Retinal pigment epithelial cell (primary cell): ENCODE results near the gene AGK.

Experiments used
- DNase-seq: peaks from one replicate; pipeline ENCODE4 v3.0.0-alpha.2; 2010; ENCODE audit warnings: low read depth
- H3K4me3 ChIP-seq: 2 replicates; pipeline ENCODE4 v1.5.1; 2011; ENCODE audit warnings: mild to moderate bottlenecking, low read length, control low read depth, moderate library complexity
- TF ChIP-seq, protein P1 (sequence below): conservative IDR thresholded peaks from 2 replicates; pipeline ENCODE4 v1.5.1; 2011; ENCODE audit warnings: low read depth, low read length, control low read depth, inconsistent platforms

AGK gene

DNA sequence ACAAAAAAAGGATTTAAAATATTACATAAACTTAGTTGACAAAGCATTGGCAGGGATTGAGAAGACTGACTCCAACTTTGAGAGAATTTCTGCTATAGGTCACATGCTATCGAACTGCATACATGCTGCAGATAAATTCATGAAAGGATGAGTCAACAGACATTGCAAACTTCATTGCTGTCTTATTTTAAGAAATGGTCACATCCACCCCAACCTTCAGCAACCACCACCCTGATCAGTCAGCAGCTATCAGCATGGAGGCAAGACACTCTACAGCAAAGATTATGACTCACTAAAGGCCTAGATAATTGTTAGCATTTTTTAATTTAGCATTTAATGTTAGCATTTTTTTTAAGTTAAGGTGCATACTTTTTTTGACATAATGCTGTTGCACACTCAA lies 73.6 kb downstream of the AGK start:
- no peak for DNase-seq
- no peak overlapping the region for H3K4me3 ChIP-seq
- TF ChIP-seq, protein P1, sequence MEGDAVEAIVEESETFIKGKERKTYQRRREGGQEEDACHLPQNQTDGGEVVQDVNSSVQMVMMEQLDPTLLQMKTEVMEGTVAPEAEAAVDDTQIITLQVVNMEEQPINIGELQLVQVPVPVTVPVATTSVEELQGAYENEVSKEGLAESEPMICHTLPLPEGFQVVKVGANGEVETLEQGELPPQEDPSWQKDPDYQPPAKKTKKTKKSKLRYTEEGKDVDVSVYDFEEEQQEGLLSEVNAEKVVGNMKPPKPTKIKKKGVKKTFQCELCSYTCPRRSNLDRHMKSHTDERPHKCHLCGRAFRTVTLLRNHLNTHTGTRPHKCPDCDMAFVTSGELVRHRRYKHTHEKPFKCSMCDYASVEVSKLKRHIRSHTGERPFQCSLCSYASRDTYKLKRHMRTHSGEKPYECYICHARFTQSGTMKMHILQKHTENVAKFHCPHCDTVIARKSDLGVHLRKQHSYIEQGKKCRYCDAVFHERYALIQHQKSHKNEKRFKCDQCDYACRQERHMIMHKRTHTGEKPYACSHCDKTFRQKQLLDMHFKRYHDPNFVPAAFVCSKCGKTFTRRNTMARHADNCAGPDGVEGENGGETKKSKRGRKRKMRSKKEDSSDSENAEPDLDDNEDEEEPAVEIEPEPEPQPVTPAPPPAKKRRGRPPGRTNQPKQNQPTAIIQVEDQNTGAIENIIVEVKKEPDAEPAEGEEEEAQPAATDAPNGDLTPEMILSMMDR, result no peak

DNA sequence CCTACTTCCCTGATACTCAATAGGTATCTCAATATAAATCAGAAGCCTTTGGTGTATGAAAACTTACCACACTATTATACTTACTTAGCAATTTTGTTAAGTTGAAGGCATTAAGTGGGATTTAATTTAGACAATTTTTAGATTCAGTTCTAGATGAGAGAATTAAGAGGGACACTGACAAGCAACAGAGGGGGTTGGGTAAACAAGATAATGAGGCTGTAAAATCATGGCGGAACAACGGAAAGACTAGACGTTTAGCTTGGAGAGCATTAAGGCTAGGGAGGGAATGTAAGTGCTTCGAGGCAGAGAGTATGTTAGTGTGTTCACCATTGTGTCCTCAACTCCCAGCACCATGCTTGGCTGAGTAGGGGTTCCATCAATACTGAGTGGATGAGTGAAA lies 79.4 kb downstream of the AGK start:
- DNase-seq, result no peak
- no peak overlapping the region for H3K4me3 ChIP-seq
- TF ChIP-seq, protein P1, result no peak

DNA sequence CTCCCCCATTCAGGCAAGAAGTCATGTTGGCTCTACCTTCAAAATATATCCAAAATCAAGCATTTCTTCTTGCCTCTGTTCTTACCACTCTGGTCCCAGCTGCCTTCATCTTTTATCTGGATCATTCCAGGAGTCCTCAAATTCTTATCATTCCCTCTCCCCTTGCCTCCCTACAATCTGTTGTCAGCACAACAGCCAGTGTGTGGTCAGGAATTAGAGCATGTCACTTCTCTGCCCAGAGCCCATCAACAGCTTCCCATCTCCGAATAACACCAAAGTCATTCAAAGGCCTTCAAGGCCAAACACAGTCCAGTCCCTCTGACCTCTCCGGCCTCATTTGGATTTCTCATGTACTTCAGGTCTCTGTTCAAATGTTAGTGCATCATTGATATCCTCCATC lies 80.3 kb downstream of the AGK start:
- TF ChIP-seq, protein P1, result no peak
- no peak overlapping the region for H3K4me3 ChIP-seq
- DNase-seq, result no peak

DNA sequence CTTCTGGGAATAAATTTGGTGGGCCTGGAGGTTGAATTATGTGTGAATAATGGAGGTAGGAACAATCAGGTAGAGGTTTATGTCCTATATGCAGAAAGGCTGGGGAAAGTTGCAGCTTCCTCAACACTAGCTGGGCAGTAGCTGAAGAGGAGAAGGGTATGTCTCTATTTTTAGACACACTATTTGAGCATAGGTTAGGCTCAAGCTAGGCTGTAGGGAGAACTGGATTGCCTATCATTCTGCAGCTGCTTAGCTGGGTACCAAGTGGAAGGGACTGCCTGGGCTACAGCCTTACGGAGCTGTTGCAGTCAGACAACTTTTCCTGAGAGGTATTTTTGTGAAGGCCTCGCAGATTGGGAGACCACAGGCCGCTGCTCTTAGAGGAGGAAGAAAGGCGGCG lies 82.9 kb downstream of the AGK start:
- no peak overlapping the region for H3K4me3 ChIP-seq
- DNase-seq, result no peak
- TF ChIP-seq, protein P1, result no peak

DNA sequence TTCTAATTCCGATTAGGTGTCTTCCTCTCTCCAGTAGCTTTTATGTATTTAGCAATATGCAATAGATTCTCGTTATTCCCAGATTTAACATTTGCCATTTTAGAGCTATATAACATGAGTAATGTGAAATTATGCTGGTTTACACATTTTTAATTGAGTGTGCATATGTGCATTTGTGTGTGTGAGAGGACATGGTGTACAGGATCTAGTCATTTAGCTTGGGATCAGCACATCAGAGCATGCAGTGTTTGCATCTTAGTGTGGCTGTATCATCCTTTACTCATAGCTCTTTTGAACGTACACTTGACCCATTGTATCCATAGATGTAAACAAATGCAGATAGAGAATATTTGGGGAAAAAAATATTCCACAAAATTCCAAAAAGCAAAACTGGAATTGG lies 84.8 kb downstream of the AGK start:
- TF ChIP-seq, protein P1, result no peak
- H3K4me3 ChIP-seq, result no peak overlapping the region
- DNase-seq, result no peak

DNA sequence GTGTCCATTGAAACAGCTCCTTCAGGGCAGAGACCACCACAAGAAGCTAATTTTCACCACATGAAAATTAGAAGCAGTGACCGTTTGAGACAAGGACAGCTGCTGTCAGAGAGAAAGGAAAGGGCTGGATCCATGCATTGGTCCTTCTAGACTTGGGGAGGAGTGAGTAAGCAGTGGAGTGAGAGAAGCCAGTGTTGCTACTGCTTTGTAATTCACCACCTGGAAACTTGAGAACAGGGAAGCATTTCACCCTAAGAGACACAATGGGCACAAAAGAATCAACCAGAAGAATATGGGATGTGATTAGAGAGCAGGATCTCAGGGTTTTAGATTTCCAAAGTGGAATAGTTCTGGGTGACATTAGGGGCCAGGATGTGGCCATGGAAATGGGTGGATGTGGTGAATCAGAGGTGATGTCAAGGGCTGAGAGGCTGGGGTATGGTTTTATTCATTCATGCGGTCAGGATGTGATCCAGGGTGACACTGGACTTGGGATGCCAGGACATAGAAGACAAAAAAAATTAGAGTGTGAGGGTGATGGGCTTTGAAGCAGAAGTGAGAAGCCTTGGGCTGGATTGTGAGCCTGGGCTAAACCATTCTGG lies 89.1 kb downstream of the AGK start:
- DNase-seq, result no peak
- TF ChIP-seq, protein P1, result no peak
- no peak overlapping the region for H3K4me3 ChIP-seq

DNA sequence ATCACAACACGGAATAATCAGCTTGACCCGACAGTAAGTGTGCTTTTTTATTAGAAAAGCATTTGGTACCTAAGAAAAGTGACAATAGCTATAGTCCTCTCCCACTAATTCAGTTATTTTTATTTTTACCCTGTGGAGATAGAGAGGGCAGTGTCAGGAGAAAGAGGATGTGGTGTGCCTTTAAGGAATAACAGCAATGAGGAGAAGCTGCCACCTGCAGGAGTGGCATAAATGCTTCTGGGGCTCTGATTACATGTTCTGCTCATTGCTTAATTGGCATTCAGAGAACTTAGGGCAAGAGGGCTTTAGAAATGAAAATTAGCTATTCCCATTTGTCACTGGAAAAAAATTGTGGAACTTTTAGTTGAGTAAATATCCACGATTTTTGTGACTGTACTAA lies 90.7 kb downstream of the AGK start:
- TF ChIP-seq, protein P1, result no peak
- no peak overlapping the region for H3K4me3 ChIP-seq
- no peak for DNase-seq
